22Rv1 (cell line): ENCODE data around the gene ZMAT5.

ENCODE experiments used
- H3K27ac ChIP-seq: fragments of 450-650 bp; 2 replicates; pipeline ENCODE4 v1.5.1; 2017
- ZFX ChIP-seq: fragments of 450-650 bp; IDR thresholded peaks from 2 replicates; pipeline ENCODE4 v1.6.1; 2017; ENCODE audit warnings: antibody characterized with exemption, borderline replicate concordance
- TF ChIP-seq, protein P1 (sequence below): fragments of 450-650 bp; IDR thresholded peaks from 2 replicates; pipeline ENCODE4 v1.5.1; 2017; ENCODE audit warnings: mild to moderate bottlenecking

Gene ZMAT5

DNA sequence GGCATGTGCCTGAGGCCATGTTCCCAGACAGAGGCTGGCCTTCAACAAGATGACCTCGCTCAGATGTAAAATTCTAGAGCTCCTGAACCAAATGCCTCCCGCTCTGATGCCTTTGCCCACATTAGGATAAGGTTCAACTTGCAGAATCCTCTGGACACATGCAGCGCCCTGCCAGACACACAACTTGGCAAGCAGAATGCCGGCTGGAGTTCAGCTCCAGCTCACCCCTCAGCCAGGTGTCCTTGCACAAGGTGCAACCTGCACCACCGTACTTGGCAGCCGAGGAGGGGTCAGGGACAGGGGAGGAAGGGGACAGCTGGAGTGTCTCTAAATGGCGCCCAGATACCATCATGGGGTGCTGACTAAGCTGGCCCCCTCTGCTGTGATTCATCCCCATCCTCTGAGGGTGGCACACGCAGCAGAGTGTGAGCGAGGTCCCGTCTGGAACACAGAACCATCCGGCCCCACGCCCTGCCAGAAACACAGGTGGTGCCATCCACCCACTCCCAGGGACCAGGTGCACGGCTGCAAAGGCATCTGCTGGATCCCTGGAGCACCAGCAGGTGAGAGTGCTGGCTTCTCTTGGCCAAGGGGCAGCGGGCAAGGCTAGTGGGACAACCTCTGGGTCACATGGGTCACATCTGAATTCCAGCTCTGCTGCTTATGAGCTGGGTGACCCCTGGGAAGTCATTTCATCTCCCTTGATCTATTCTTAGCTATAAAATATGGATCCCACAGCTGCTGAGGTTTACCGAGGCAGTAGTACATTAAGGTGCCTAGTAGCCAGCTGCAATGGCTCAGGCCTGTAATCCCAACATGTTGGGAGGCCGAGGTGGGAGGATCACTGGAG, 12.8 kb downstream of the ZMAT5 start:
- no peak for TF ChIP-seq ZFX
- TF ChIP-seq, protein P1, sequence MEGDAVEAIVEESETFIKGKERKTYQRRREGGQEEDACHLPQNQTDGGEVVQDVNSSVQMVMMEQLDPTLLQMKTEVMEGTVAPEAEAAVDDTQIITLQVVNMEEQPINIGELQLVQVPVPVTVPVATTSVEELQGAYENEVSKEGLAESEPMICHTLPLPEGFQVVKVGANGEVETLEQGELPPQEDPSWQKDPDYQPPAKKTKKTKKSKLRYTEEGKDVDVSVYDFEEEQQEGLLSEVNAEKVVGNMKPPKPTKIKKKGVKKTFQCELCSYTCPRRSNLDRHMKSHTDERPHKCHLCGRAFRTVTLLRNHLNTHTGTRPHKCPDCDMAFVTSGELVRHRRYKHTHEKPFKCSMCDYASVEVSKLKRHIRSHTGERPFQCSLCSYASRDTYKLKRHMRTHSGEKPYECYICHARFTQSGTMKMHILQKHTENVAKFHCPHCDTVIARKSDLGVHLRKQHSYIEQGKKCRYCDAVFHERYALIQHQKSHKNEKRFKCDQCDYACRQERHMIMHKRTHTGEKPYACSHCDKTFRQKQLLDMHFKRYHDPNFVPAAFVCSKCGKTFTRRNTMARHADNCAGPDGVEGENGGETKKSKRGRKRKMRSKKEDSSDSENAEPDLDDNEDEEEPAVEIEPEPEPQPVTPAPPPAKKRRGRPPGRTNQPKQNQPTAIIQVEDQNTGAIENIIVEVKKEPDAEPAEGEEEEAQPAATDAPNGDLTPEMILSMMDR: no peak
- no peak overlapping the region for H3K27ac ChIP-seq

DNA sequence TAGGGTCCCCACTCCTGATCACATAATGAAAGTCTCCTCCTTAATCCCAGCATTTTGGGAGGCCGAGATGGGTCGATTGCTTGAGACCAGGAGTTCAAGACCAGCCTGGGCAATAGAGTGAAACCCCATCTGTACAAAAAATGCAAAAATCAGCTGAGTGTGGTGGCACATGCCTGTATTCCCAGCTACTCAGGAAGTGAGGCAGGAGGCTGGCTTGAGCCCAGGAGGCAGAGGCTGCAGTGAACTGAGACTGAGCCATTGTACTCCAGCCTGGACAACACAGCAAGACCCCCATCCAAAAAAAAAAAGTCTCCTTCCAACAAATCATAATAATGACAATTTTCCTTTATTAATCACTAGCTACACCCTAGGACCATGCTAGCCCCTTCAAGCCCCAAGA, 15.1 kb downstream of the ZMAT5 start:
- no peak for TF ChIP-seq ZFX
- TF ChIP-seq, protein P1: no peak
- no peak overlapping the region for H3K27ac ChIP-seq

DNA sequence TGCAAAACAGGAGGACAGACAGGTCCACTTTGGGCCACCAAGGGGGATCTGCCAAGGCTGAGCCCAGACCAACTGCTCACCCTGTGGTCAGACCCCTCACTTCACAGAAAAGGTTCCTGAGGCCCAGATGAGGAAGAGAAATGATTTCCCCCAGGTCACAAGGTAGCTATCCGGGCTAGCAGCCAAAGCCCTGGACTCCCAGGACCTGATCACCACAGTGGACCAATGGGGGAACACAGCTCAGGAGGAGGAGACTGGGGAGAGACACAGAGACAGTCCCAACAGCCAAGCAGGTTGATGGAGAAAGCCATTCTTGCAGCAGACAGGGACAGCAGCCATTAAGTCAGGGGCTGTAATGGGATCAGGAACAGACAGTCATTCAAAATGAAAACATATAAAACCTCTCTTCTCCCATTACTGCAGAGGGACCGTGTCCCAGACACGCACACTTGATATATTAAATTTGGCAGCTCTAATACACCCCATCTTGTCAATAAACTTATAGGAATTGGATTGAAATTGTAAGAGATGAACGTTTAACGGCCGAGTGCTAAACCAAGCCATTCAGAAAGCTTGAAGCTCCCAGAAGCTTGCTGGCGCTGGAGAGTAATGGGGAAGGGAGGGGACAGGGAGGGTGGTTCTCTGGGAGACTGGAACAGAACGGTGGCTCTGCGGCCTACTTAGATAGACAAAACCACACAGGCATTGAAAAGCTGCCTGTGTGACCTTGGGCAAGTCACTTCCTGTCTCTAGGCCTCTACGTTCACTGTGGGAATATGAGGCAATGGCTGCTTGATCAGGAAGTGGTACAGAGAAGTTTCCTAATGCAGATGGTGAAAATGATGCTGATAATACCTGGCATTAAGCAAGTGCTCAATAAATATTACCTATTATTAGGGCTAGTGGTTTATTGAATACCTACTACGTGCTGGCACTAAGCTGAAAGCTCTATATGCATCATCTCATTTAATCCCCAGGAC, 16.0 kb downstream of the ZMAT5 start:
- TF ChIP-seq, protein P1: no peak
- no peak for TF ChIP-seq ZFX

DNA sequence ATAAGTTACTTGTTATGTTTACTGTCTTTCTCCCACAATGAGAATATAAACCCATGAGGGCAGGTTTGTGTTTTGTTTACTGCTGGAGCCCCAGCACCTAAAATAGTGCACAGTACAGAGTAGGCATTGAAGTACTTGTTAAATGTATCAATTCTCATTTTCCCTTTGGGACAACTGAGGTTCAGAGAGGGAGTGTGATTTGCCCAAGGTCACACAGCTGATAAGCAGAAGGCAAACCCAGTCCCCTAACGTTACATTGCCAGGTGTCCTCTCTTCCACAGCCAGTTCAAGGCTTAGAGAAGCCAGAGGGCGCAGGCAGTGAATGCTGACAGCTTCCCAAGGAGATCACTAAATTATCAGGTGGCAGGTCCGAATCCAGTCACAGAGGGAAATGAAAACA, 16.8 kb downstream of the ZMAT5 start:
- no peak for TF ChIP-seq ZFX
- TF ChIP-seq, protein P1: no peak
- no peak overlapping the region for H3K27ac ChIP-seq

More for the DNA sequence above, 16.0 kb downstream of the ZMAT5 start:
- H3K27ac ChIP-seq: no peak overlapping the region

DNA sequence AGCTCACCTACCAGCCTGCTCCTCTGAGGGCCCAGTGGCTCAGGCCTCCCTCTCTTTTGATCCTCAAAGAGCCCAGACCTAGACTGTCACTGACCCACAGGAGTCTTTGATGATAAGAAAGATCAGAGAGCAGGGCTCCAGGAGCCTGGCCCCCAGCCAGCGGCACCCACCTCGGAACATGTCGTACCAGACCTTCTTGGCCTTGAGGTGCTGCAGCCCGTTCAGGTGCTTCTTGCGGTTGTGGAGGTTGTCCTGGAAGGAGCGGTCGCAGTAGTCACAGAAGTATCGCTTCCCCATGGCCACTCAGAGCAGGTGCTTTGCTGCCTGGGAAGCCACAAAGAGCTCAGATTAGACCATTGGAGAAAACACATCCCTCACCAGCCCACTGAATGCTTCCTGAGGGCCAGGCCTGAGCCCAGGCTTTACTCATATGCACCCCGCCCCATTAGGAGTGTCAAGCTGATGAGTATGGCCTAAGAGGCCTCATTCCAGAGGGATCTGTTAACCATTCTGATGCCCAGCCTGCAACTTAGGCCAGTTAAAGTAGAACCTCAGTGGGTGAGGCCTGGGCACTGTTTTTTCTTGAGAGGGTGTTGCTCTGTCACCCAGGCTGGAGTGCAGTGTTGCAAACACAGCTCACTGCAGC, 18.4 kb downstream of the ZMAT5 start:
- TF ChIP-seq, protein P1: no peak
- no peak overlapping the region for H3K27ac ChIP-seq

DNA sequence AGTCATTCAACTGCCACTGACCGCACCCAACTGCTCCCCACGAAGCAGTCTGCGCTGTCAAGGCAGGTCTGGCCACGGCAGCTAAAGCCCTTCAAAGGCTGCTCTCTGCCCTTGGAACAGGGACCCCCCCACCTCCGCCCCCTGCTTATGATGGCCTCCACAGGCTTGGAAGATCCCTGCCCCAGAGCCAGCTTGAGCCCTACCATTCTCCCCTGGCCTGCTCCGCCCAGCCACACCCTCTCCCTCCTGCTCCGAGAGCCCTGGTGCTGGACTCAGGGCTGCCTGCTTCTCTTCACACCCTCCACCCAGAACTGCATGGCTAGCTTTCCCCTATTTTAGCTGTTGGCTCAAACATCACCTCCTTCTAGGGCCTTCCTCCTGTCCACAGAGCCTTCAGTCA, 19.0 kb downstream of the ZMAT5 start:
- no peak overlapping the region for H3K27ac ChIP-seq
- no peak for TF ChIP-seq ZFX
- TF ChIP-seq, protein P1: no peak
